GM19455 (cell line): ENCODE results near the gene CTAGE6.
"Not testable (repeated sequence)": the region's sequence is repeated elsewhere in the genome, so short reads cannot be mapped to it uniquely, and the experiment has no call there.

Source experiments
- ATAC-seq: cut with Tn5 transposase; IDR thresholded peaks from one replicate; pipeline ENCODE4 v1.9.1; 2021; ENCODE audit not compliant: unreplicated experiment

Gene CTAGE6

DNA sequence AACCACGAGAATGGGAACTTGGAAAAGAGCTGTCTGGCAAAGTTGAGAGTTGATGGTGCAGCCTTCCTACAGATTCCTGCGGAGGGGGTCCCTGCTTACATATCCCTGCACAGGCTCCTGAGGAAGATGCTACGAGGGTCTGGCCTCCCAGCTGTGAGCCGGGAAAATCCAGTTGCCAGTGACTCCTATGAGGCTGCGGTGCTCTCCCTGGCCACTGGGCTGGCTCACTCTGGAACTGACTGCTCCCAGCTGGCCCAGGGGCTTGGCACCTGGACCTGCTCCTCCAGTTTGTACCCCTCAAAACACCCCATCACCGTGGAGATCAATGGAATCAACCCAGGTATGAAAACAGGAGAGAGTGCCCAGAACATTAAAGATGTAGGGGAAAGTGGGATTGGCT lies 37.2 kb downstream of the CTAGE6 start:
- ATAC-seq, result not testable (repeated sequence)

DNA sequence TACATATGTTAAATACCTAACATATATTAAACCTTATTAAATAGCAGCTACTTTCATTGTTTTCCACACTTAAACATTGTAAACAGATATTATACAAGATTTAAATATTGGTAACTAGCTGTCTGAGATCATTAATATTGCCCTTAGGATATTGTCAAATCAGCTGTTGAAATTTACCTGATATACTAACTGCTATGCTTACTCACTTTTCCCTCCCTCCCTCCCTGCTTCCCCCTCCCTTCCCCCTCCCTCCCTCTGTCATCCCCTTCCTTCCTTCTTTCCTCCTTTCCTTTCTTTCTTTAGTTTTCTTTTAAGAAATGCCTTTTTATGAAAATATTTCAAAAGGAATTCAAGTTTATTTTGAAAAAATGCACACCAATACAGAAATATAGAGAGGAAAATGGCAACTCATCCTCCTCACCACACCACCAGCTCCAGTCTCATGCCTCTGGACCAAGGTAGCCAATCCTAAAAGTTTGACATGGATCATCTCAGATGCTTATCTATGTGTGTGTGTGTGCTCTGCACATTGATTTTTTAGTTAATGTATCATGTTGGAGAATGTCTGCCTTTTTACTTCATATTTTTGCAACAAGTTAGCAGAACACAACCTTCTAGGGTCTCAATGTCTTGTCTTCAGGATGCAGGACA lies 41.8 kb downstream of the CTAGE6 start:
- not testable (repeated sequence) for ATAC-seq

DNA sequence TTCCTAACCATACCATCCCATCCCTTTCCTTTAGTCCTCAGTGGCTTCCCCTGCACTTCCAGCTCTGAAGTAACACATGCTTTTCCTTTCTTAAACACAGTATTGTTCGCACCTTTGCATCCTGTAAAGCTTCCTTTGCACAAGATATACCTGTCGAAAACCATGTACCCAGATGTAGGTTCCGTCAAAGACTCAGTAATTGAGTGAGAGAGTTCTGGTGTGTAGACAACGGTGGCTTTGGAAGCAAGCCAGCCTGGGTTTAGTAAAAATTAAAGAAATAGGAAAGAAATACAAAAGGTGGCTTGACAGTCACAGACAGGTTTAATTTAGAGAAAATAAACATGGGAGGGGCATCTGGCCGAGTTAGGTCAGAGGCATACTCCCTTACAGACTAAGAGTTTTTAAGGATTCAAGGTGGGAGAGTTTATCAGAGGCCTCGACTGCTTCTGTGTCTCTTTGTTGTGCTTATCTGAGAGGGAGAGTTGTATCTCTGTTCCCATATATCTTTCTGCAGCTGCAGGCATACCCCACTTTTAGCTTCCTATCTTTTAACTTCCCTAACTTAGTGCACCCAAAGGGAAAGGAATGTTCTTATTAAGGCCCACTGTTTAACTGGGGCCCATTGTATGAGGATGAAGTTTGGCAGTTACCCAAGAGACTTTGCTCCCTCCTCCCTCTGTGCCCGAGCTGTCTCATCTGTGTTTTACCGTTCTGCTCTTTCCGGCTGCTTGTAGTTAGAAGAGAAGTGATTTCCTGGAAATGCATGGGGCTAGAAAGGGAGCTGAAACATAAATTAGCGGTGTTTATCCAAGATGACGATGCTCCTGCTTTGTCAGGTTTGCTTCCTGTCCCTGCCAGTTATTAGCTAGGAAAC lies 42.7 kb downstream of the CTAGE6 start:
- ATAC-seq, result not testable (repeated sequence)

DNA sequence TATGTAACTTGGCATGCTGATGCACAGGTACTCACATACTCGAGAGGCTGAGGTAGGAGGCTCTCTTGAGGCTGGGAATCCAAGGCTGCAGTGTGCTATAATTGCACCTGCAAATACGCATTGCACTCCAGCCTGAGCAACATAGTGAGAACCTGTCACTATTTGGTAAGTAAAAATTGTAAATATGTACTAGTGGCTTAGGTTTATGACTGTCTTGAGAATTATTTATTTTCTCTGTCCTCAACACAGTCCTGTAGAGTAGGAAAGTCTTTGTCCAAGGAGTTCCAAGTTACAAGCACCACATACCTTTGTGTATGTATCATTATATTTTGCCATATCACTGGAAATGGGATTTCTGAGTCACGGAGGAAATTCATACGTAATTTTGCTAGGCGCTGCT lies 45.1 kb downstream of the CTAGE6 start:
- not testable (repeated sequence) for ATAC-seq

DNA sequence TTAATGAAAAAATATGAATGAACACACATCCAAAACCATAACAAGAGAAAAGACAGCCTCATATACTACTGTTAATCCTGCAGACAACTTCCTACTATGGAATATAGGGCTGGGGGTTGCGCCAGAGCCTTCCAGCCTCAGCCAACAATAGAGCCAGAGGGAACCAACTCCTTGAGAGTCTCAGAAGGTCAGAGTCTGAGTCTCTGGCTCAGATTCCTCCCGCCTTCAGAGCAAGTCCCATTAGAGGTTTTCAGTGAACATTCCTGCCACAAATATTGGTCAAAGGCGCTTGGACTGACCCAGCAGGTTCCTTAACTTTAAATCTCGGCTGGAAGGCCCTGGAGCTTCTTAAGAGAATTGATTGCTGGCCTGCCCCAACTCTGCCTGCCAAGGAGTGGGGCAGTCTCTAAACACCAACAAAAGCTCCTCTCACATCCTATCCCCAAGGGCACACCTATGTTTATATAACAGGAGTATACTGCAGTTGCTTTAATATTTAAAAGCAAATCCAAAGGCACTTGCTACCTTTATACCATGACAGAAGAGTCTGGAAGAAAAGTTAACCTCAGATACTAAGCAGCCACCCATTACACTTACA lies 45.7 kb downstream of the CTAGE6 start:
- not testable (repeated sequence) for ATAC-seq

DNA sequence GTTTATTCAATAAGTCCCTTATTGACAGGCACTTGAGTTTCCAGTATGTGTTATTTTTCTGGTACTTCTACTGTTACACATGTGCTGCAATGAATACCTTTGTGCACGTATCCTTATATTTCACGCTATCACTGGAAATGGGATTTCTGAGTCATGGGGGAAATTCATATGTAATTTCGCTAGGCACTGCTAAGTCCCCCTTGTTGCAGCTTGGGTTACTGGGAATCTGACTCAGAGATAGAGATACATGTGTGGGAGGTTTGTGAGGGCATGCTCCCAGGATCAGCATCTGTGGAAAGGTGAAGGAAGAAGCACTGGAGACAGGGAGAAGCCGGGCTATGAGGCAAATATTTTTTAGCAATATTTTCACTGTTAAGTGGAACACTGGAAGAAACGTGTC lies 47.6 kb downstream of the CTAGE6 start:
- not testable (repeated sequence) for ATAC-seq
